Endothelial cell of hepatic sinusoid (primary cell): ENCODE data around the gene RNF113A.
"Not testable (repeated sequence)": the region's sequence is repeated elsewhere in the genome, so short reads cannot be mapped to it uniquely, and the experiment has no call there.

ENCODE experiments used
- in situ Hi-C: cut with HindIII; loops from 2 replicates; pipeline ENCODE4 v1.10.0; 2017; ENCODE audit warnings: low sequenced_read_pairs

RNF113A gene

GRCh38 chrX:119852382-119853353 lies 18.9 kb downstream of the RNF113A start, which contains the start of gene UPF3B:
Gene UPF3B (minus strand): TSS chrX:119852963. CDS start chrX:119852928, 35 bp downstream.
- in situ Hi-C loops, result no loop called here

- in situ Hi-C loops, result no loop called here
Observed at GRCh38 chrX:119833905-119834304, 37.6 kb downstream of the RNF113A start.

GRCh38 chrX:119828446-119828845 lies 43.1 kb downstream of the RNF113A start:
- in situ Hi-C loops, result no loop called here

GRCh38 chrX:119826399-119826959 lies 45.1 kb downstream of the RNF113A start:
- in situ Hi-C loops, result no loop called here

- in situ Hi-C loops, result not testable (repeated sequence)
Observed at GRCh38 chrX:119824221-119824620, 47.3 kb downstream of the RNF113A start.

GRCh38 chrX:119821703-119822102 lies 49.8 kb downstream of the RNF113A start:
- in situ Hi-C loops, result not testable (repeated sequence)
